GM19099 (cell line): ENCODE results near the gene ADAM8.
A peak's percentile ranks its signal among the peaks of the same experiment; 100 is the strongest.

Experiments used
- POLR2A ChIP-seq: IDR thresholded peaks from 3 replicates; pipeline ENCODE4 v1.6.1; 2011; ENCODE audit warnings: low read depth; ENCODE audit not compliant: insufficient read length; ENCODE audit errors: extremely low read depth

ADAM8 gene

DNA sequence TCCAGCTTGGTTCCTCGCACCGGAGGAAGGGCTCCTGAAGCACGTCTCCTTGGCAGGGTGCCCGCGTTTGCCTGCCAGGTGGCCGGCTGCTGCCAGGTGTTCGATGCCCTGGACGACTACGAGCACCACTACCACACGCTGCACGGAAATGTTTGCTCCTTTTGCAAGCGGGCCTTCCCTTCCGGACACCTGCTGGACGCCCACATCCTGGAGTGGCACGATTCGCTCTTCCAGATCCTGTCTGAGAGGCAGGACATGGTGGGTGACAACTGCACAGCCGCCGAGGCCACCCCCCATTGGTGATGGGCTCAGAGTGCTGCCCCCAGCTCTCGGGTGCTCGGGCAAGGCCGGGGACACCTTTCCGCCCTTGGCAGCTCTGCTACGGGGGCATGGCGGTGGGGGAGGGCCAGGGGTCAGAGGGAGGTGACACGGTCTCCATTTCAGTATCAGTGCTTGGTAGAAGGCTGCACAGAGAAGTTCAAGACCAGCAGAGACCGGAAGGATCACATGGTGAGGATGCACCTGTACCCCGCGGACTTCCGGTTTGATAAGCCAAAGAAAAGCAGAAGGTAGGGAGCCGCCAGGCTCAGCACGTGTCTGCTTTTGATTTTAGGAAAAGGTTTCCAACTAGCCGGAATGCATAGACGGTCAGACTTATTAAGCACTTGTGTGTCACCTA lies 33.2 kb upstream of the ADAM8 start:
- no peak for TF ChIP-seq POLR2A

DNA sequence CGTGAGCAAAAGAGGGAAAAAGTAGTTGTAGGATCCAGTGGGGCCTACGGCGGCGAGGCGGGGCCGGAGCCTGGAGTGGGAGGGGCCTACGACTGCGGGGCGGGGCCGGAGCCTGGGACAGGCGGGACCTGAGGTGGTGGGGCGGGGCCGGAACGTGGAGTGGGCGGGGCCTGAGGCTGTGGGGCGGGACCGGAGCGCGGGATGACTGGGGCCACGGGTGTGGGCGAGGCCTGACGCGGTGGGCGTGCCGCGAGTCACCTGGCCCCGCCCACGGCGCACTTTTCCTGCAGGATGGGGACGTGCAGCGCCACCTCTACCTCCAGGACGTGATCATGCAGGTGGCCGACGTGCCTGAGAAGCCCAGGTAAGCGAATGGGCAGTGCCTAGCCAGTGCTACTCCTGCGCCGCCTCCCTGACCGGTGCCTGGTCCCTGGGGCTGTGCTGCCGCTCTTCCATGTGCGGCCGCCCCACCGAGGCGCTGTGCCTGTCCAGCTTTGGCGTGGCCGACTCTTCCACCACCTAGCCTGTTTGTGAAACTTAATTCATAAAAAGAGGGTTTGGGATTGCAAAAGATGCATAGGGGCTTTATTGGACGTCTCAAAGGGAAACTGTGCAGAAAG lies 32.5 kb upstream of the ADAM8 start:
- TF ChIP-seq POLR2A = no peak

DNA sequence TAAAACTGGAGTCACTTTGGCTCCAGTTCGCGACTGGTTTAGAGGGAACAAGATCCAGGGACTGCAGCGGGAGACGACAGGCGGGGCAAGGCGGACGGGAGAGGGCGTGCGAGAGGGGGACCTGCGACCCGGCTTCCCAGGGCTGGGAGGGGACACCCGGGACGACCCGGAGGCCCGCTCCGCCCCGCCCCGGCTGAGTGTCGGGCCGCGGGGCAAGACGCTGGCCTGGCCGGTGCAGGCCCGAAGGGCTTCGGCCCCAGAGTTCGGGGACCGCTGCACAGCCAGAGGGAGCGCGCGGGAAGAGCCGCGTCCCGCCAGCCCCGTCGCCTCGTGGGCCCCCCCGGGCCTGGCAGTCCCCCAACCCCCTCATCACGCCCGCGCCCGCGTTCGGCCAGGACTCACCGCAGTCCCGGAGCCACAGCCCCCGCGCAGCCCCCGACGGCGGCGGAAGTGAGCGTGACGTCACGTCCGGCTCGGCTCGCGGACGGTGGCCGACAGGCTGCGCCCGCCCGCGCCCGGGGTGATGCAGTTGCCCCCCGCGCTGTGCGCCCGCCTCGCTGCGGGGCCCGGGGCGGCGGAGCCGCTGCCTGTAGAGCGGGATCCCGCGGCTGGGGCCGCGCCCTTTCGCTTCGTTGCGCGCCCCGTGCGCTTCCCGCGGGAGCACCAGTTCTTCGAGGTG lies 31.9 kb upstream of the ADAM8 start, which contains the start of the genes TUBGCP2 and ZNF511:
TUBGCP2 (minus strand) TSS at position 452 of the 679 bp plus-strand sequence. CDS start 5,931 bp downstream, outside the sequence.
ZNF511 (plus strand) TSS at position 494 of the 679 bp plus-strand sequence; CDS start at position 524, 30 bp downstream.
- TF ChIP-seq POLR2A = peak; percentile 79

DNA sequence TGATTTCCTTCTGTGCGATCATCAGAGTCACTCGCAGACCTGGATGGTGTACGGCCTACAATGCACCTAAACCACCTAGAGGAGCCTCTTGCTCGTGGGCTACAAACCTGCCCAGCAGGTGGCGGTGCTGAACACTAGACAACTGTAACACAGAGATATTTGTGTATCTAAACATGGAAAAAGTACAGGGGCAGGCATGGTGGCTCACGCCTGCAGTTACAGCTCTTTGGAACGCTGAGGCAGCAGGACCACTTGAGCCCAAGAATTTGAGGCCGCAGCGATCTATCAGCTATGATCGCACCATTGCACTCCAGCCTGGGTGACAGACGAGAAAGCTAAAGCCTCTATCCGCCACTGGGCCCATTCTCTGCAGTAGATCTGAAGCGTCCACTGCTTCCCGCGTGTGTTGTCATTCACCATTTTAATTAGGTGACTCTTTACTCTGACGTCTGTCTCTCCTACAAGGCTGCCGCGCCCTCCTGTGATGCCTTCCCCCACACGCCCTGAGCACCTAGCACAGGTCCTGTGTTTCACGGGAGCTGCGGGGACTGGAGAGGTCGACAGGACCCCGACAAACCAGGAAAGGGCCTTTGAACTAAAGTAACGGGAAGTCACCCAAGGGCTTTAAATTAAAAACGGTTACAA lies 31.2 kb upstream of the ADAM8 start:
- TF ChIP-seq POLR2A = no peak

DNA sequence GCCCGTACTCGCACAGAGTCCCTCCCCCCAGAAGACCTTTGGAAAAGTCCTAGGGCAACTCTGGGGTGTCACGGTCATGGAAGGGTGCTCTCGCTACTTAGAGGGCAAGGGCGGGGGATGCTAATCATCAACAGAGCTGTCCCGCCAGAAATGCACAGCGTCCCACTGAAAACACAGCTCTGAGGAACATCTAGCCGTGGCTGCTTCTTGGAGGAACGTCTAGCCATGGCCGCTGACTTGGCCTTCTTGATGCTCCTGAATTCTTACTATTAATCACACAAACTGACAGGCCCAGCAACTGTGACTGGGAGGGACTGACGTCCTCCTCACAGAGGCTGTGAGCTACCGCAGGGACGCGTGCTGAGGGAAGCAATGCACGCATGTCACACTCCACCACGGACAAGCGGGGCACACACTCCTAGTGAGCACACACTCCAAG lies 30.3 kb upstream of the ADAM8 start:
- no peak for TF ChIP-seq POLR2A

DNA sequence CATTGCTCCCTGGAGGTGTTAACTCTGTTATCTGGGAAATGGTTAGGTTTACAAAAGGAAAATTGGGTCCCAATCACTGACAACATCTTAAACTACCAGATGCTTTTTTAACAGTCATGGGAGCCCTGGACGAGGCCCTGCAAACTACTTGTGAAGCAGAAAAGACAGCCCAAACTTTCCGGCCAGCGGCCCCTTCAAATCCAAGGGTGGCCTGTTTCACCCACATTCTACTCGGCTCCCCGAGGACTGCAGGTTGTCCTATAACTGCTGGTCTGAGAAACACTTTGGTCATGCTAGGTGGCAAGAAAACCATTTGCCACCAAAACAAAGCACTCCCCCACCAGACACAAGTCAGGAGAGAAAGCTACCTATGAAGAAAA lies 29.4 kb upstream of the ADAM8 start:
- no peak for TF ChIP-seq POLR2A

DNA sequence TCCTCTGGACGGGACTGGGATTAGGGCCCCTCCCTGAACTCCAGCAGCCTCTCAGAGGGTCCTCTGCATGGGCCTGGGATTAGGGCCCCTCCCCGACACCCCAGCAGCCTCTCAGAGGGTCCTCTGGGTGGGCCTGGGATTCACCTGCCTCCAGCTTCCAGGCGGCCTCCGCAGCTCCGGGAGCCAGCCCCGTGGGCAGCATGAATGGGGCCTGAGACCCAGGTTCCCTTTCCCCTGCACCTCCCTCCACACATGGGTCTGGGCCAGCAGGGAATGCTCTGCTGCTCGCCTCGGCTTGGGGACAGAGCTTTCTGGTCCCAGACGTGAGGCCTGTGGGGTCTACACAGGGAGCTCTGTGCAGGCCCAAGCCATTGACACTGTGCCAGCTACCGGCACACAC lies 26.5 kb upstream of the ADAM8 start:
- TF ChIP-seq POLR2A = no peak

DNA sequence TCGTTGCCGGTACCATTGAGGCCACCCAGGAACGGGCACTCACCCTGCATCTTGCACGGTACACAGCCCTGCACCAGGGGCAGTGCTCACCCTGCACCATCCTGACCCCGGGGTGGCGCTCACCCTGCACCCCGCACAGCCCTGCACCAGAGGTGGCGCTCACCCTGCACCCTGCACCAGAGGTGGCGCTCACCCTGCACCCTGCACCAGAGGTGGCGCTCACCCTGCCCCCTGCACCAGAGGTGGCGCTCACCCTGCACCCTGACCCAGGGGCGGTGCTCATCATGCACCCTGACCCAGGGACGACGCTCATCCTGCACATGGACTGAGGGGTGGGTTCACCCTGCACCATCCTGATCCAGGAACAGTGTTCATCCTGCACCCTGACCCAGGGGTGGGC lies 25.6 kb upstream of the ADAM8 start:
- no peak for TF ChIP-seq POLR2A

DNA sequence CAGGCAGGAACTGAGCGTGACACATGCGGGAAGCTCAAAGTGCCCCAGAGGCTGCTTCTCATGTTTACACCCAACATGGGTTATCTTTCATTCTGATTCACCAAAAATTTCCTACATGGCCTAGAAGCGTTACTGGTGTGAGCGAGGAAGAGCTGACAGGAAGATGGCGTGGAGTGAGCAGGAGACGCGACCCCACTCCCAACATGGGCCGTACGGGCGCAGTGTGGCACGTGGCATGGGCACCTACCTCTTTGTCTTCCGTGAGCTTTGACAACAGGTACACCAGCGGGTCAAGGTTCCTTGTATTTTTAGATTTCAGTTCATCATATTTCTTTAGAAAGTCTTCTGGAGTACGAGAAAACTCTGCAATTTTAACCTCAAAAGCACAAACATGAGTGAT lies 23.1 kb upstream of the ADAM8 start:
- no peak for TF ChIP-seq POLR2A

DNA sequence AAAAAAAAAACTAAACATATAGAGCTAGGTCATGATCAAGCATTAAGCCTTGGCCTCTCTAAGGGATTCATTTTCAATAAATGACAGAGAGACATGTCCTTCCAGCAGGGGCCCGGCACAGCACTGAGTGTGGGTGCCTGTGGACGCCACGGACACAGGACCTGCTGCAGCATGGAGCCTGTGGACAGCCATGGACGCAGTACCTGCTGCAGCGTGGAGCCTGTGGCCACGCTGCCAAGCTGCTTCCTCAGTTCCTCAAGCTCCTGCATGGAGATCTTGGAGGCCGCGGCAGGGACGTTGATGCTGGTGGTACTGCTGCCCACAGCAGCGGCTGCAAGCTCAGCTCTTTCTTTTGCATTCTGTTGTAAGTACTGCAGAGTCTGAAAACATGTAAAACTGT lies 22.6 kb upstream of the ADAM8 start:
- no peak for TF ChIP-seq POLR2A

DNA sequence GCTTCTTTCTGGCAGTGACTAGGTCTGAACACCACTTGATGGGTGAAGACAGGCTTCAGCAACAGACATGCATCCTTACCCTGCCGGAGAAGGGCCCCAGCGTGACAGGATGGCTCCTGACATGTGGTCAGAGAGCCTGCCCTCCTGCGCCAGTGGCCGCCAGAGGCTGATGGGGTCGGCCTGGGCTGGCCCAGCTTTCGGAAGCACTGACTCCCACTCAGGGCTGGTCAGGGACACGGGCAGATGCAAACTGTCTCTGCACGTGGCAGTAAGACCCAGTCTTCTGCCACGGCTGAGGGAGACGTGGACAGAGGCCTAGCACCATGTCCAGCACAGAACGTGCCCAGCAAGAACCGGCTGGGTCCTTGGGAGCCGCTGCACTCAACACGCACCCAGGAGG lies 21.8 kb upstream of the ADAM8 start:
- no peak for TF ChIP-seq POLR2A

DNA sequence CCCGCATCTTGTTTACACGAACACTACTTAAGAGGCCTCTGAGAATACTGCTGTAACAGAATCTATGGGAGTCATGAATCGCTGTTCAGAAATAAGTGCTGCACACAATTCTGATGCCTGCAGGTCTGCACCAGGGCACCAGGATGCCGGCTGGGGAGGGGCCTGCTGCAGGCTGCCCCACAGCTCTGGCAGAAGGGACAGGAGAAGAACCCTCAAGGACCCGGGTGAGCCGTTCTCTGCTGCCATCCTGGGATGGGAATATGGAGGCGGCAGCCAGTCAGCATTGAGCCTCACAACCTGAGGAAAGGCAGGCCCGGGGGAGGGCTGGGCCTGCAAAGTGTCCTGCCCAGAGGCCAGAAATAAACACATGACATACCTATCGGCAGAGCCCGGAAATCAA lies 20.8 kb upstream of the ADAM8 start:
- no peak for TF ChIP-seq POLR2A

DNA sequence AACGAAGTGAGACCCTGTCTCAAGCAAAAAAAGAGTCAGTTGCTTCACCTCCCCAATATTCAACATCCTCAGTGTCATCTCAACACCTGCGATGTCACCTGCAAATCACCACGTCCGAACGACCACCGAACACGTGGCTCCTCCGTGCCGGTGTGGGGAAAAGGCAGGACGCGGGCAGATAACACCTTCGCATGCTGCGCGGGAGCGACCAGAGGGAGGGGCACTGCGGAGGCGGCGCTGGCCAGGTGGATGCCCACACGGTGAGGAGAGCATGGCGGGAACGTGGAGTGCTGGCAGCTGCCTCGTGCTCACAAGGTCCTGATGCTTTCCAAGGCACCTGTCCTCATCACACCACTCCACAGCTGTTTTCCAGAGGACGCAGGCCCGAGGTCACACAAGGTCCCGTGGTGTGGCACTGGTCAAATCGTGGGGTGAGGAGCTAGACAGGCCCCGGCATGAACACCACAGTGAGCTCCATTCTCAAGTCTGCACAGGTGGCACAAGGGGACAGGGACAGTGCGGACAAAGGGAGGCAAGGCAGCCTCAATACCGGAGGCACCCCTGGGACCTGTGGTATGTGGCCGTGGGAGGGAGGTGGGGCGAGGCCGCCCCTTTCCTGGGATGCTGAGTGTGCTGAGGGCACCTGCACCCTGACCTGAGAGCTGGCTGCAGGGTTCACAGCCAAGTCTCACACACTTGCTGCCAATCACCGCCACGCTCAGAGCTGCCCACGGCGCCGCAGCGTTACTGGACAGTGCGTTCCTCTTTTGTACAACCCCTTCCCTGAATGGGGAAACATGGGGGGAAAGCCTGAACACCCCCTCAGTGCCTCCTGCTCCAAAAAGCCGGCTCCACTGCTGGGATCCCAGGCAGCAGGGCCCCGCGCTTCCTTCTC lies 19.0 kb upstream of the ADAM8 start:
- TF ChIP-seq POLR2A = no peak

DNA sequence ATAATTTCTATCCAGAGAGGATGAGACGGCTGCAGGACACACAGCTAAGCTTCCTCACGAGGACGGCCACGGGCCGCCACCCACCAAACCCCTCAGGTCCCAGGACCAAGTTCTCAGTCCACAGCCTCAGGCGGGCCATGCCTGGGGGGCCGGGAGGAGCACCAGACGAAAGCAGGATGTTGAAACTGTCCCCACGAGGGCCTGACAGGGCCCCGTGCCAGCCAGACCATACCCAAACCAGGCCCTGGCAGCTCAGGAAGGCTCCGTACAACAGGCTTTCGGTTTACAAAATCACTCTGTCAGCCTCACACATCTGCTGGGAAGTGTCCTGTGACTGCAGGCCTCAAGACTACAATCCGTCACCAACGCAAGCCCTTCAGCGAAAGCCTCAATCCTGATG lies 17.5 kb upstream of the ADAM8 start:
- TF ChIP-seq POLR2A = no peak

DNA sequence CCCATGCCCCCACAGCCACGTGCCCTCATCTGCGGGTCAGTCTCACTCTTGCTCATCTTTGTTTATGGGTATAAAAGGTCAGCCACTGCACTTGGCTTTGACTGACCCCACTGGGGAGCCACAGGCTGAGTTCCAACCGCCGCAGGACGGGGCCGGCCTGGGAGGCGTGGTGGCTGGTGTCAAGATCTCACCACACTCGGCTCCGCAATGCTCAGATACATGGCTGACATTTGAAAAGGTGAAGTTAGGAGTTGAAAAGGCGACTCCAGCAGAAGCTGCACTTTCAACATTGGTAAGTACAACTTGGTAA lies 17.1 kb upstream of the ADAM8 start:
- no peak for TF ChIP-seq POLR2A
